Breast epithelium (tissue), 3 donors: ENCODE results near the gene IGSF9.

ENCODE experiments used
- CTCF ChIP-seq, 3 donors: fragments of 450-650 bp; IDR thresholded peaks; one replicate each; pipeline ENCODE4 v1.5.1; 2016 to 2017; ENCODE audit warnings: antibody characterized with exemption in 3 of 3, mild to moderate bottlenecking in 3 of 3, moderate library complexity in 3 of 3
- POLR2A ChIP-seq: fragments of 450-650 bp; IDR thresholded peaks from one replicate; pipeline ENCODE4 v1.6.1; 2016; ENCODE audit warnings: antibody characterized with exemption, mild to moderate bottlenecking, moderate library complexity
- POLR2AphosphoS5 ChIP-seq, 3 donors: sonication (generic); formaldehyde crosslinking; IDR thresholded peaks; one replicate each; pipeline ENCODE4 v1.6.1; 2017; ENCODE audit warnings: antibody characterized with exemption in 3 of 3

DNA sequence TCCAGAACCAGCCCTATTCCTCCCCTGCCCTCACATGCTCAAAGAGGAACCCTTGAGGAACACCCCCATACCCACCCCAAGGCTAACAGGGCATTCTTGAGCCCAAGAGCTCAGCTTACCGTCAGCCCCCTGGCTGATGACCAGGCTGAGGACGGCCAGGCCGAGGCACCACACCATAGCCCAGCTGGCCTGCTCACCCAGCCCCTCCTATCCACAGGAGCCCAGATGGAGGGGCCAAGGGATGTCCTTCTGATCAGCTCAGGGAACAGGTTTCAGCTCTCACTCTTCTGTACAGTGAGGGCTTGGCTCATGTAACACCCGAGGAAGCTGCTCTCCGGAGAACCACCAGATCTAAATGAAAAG, 2.2 kb downstream of the IGSF9 start:
- no peak for TF ChIP-seq POLR2A
- TF ChIP-seq CTCF (IDR thresholded peaks at IDR 0.05): no peak
- no peak for TF ChIP-seq POLR2AphosphoS5 (IDR thresholded peaks at IDR 0.05)
